Measurements from ENCODE around the gene GLIPR2.

The GLIPR2 gene

GRCh38 chr9:36192196-36192595 is 55.7 kb downstream of the GLIPR2 start:
- Histone ChIP-seq H3K56ac (ENCODE audit: low read length) (peak overlapping the region; percentile 90), H3K4ac (ENCODE audit: low read depth, low read length) (no peak overlapping the region), H3K23ac (ENCODE audit: low read length) (no peak overlapping the region), H3K27me3 (ENCODE audit: insufficient read depth, low read length, poor library complexity) (no peaks in the 10 kb centered on the region), H3K36me3 (ENCODE audit: control insufficient read depth, insufficient read depth, low read length) (peaks cover 2% of the 10 kb centered on the region), H3K4me2 (ENCODE audit: low read length) (peak overlapping the region; percentile 39), H2AK5ac (ENCODE audit: low read length) (no peak overlapping the region), H3K79me1 (ENCODE audit: low read length) (peaks cover 14% of the 10 kb centered on the region), H2BK120ac (ENCODE audit: low read depth, low read length) (no peak overlapping the region), H3K4me3 (ENCODE audit: low read length) (peak overlapping the region; percentile 9), H2BK5ac (ENCODE audit: low read length) (no peak overlapping the region), H3K79me2 (ENCODE audit: control insufficient read depth, insufficient read depth, low read length) (peaks cover 43% of the 10 kb centered on the region), H4K8ac (ENCODE audit: low read depth, low read length) (no peak overlapping the region), H3K27ac (ENCODE audit: low read depth, low read length) (no peak overlapping the region), H3K9ac (ENCODE audit: low read length) (peak overlapping the region; percentile 90), H3K18ac (ENCODE audit: low read length) (no peak overlapping the region), H2BK15ac (replicated peaks; ENCODE audit: low read depth) (no peak overlapping the region), H4K5ac (ENCODE audit: low read length) (no peak overlapping the region), H3K4me1 (ENCODE audit: control insufficient read depth, low read depth, low read length) (peaks cover 21% of the 10 kb centered on the region)
- no CpG with 5 or more reads among the region's 4 CpGs for WGBS (ENCODE audit: extremely low coverage, insufficient coverage, low lambda C conversion rate)
- peak; percentile 21 for DNase-seq

- no peak overlapping the region for H2BK5ac ChIP-seq (ENCODE audit: low read length)
- H3K4ac ChIP-seq (ENCODE audit: low read depth, low read length): no peak overlapping the region
- no peak overlapping the region for H2AK5ac ChIP-seq (ENCODE audit: low read length)
- H3K4me2 ChIP-seq (ENCODE audit: low read length): peak overlapping the region; percentile 47
- no peak overlapping the region for H3K23ac ChIP-seq (ENCODE audit: low read length)
- H2BK15ac ChIP-seq (replicated peaks; ENCODE audit: low read depth): no peak overlapping the region
- no peak overlapping the region for H2BK120ac ChIP-seq (ENCODE audit: low read depth, low read length)
- H4K5ac ChIP-seq (ENCODE audit: low read length): no peak overlapping the region
- WGBS (ENCODE audit: extremely low coverage, insufficient coverage, low lambda C conversion rate): no CpG with 5 or more reads among the region's 3 CpGs
- no peaks in the 10 kb centered on the region for H3K27me3 ChIP-seq (ENCODE audit: insufficient read depth, low read length, poor library complexity)
- no peak overlapping the region for H3K18ac ChIP-seq (ENCODE audit: low read length)
- H4K8ac ChIP-seq (ENCODE audit: low read depth, low read length): no peak overlapping the region
- H3K4me3 ChIP-seq (ENCODE audit: low read length): no peak overlapping the region
- no peak overlapping the region for H3K27ac ChIP-seq (ENCODE audit: low read depth, low read length)
- H3K79me1 ChIP-seq (ENCODE audit: low read length): peaks cover 16% of the 10 kb centered on the region
- no peak for DNase-seq
- H3K36me3 ChIP-seq (ENCODE audit: control insufficient read depth, insufficient read depth, low read length): peaks cover 2% of the 10 kb centered on the region
- H3K4me1 ChIP-seq (ENCODE audit: control insufficient read depth, low read depth, low read length): peaks cover 14% of the 10 kb centered on the region
- H3K9ac ChIP-seq (ENCODE audit: low read length): peak overlapping the region; percentile 23
- peak overlapping the region; percentile 8 for H3K56ac ChIP-seq (ENCODE audit: low read length)
- peaks cover 45% of the 10 kb centered on the region for H3K79me2 ChIP-seq (ENCODE audit: control insufficient read depth, insufficient read depth, low read length)
These were observed 56.5 kb downstream of the GLIPR2 start for GRCh38 chr9:36193023-36193422.

- H3K27me3 ChIP-seq (ENCODE audit: insufficient read depth, low read length, poor library complexity): no peaks in the 10 kb centered on the region
- no peak overlapping the region for H3K9ac ChIP-seq (ENCODE audit: low read length)
- H2BK5ac ChIP-seq (ENCODE audit: low read length): no peak overlapping the region
- peaks cover 16% of the 10 kb centered on the region for H3K79me1 ChIP-seq (ENCODE audit: low read length)
- no peak overlapping the region for H3K23ac ChIP-seq (ENCODE audit: low read length)
- H3K27ac ChIP-seq (ENCODE audit: low read depth, low read length): no peak overlapping the region
- no peak overlapping the region for H4K8ac ChIP-seq (ENCODE audit: low read depth, low read length)
- no peak overlapping the region for H3K4me2 ChIP-seq (ENCODE audit: low read length)
- H2BK15ac ChIP-seq (replicated peaks; ENCODE audit: low read depth): no peak overlapping the region
- no peak overlapping the region for H2BK120ac ChIP-seq (ENCODE audit: low read depth, low read length)
- peaks cover 45% of the 10 kb centered on the region for H3K79me2 ChIP-seq (ENCODE audit: control insufficient read depth, insufficient read depth, low read length)
- DNase-seq: no peak
- peaks cover 3% of the 10 kb centered on the region for H3K36me3 ChIP-seq (ENCODE audit: control insufficient read depth, insufficient read depth, low read length)
- no peak overlapping the region for H4K5ac ChIP-seq (ENCODE audit: low read length)
- no peak overlapping the region for H3K56ac ChIP-seq (ENCODE audit: low read length)
- H3K4me1 ChIP-seq (ENCODE audit: control insufficient read depth, low read depth, low read length): peaks cover 9% of the 10 kb centered on the region
- no peak overlapping the region for H3K4me3 ChIP-seq (ENCODE audit: low read length)
- H2AK5ac ChIP-seq (ENCODE audit: low read length): no peak overlapping the region
- no peak overlapping the region for H3K18ac ChIP-seq (ENCODE audit: low read length)
- H3K4ac ChIP-seq (ENCODE audit: low read depth, low read length): no peak overlapping the region
- WGBS (ENCODE audit: extremely low coverage, insufficient coverage, low lambda C conversion rate): no CpG with 5 or more reads among the region's 4 CpGs
These were observed 57.9 kb downstream of the GLIPR2 start for GRCh38 chr9:36194326-36195000.

- H3K23ac ChIP-seq (ENCODE audit: low read length): no peak overlapping the region
- H4K5ac ChIP-seq (ENCODE audit: low read length): no peak overlapping the region
- H2BK120ac ChIP-seq (ENCODE audit: low read depth, low read length): no peak overlapping the region
- no peak overlapping the region for H4K8ac ChIP-seq (ENCODE audit: low read depth, low read length)
- peaks cover 29% of the 10 kb centered on the region for H3K79me2 ChIP-seq (ENCODE audit: control insufficient read depth, insufficient read depth, low read length)
- peak; percentile 76 for DNase-seq
- peaks cover 22% of the 10 kb centered on the region for H3K36me3 ChIP-seq (ENCODE audit: control insufficient read depth, insufficient read depth, low read length)
- no peak overlapping the region for H3K56ac ChIP-seq (ENCODE audit: low read length)
- no peak overlapping the region for H3K18ac ChIP-seq (ENCODE audit: low read length)
- peaks cover 24% of the 10 kb centered on the region for H3K79me1 ChIP-seq (ENCODE audit: low read length)
- no peak overlapping the region for H2BK5ac ChIP-seq (ENCODE audit: low read length)
- H3K27me3 ChIP-seq (ENCODE audit: insufficient read depth, low read length, poor library complexity): no peaks in the 10 kb centered on the region
- H3K4ac ChIP-seq (ENCODE audit: low read depth, low read length): no peak overlapping the region
- H3K9ac ChIP-seq (ENCODE audit: low read length): no peak overlapping the region
- no peaks in the 10 kb centered on the region for H3K4me1 ChIP-seq (ENCODE audit: control insufficient read depth, low read depth, low read length)
- no CpG with 5 or more reads among the region's 11 CpGs for WGBS (ENCODE audit: extremely low coverage, insufficient coverage, low lambda C conversion rate)
- H3K4me2 ChIP-seq (ENCODE audit: low read length): no peak overlapping the region
- no peak overlapping the region for H3K4me3 ChIP-seq (ENCODE audit: low read length)
- H2AK5ac ChIP-seq (ENCODE audit: low read length): no peak overlapping the region
- no peak overlapping the region for H3K27ac ChIP-seq (ENCODE audit: low read depth, low read length)
- H2BK15ac ChIP-seq (replicated peaks; ENCODE audit: low read depth): no peak overlapping the region
These were observed 68.5 kb downstream of the GLIPR2 start for GRCh38 chr9:36204906-36205547.

- no peaks in the 10 kb centered on the region for H3K4me1 ChIP-seq (ENCODE audit: control insufficient read depth, low read depth, low read length)
- H3K23ac ChIP-seq (ENCODE audit: low read length): no peak overlapping the region
- H3K79me1 ChIP-seq (ENCODE audit: low read length): peaks cover 33% of the 10 kb centered on the region
- H4K5ac ChIP-seq (ENCODE audit: low read length): no peak overlapping the region
- no peak overlapping the region for H2BK120ac ChIP-seq (ENCODE audit: low read depth, low read length)
- no peak overlapping the region for H2AK5ac ChIP-seq (ENCODE audit: low read length)
- no peak overlapping the region for H3K4me3 ChIP-seq (ENCODE audit: low read length)
- no peak overlapping the region for H2BK5ac ChIP-seq (ENCODE audit: low read length)
- no peak overlapping the region for H3K27ac ChIP-seq (ENCODE audit: low read depth, low read length)
- peaks cover 26% of the 10 kb centered on the region for H3K36me3 ChIP-seq (ENCODE audit: control insufficient read depth, insufficient read depth, low read length)
- no peak overlapping the region for H3K56ac ChIP-seq (ENCODE audit: low read length)
- no peak overlapping the region for H3K18ac ChIP-seq (ENCODE audit: low read length)
- H3K9ac ChIP-seq (ENCODE audit: low read length): no peak overlapping the region
- no peak overlapping the region for H3K4me2 ChIP-seq (ENCODE audit: low read length)
- no peak overlapping the region for H4K8ac ChIP-seq (ENCODE audit: low read depth, low read length)
- peaks cover 36% of the 10 kb centered on the region for H3K79me2 ChIP-seq (ENCODE audit: control insufficient read depth, insufficient read depth, low read length)
- no peak overlapping the region for H2BK15ac ChIP-seq (replicated peaks; ENCODE audit: low read depth)
- WGBS (ENCODE audit: extremely low coverage, insufficient coverage, low lambda C conversion rate): no CpG with 5 or more reads among the region's 4 CpGs
- peak; percentile 15 for DNase-seq
- no peak overlapping the region for H3K4ac ChIP-seq (ENCODE audit: low read depth, low read length)
- no peaks in the 10 kb centered on the region for H3K27me3 ChIP-seq (ENCODE audit: insufficient read depth, low read length, poor library complexity)
These were observed 70.5 kb downstream of the GLIPR2 start for GRCh38 chr9:36207016-36207415.

All from mesendoderm (in vitro differentiated cells).